Psoas muscle (tissue), 8 donors: ENCODE results near the gene CRACR2A. TPM values are rescaled to one million over a fixed set of nuclear protein-coding genes. Genes with fewer than 3 reads are reported as not detected.

ENCODE experiments used
- ATAC-seq, 4 donors: fragments of 200-7000 bp; cut with Tn5 transposase; one replicate each; pipeline ENCODE4 v1.9.1; 2020; ENCODE audit warnings: moderate library complexity in 3 of 4, mild to moderate bottlenecking in 2 of 4
- DNase-seq, 2 donors: peaks; one replicate each; pipeline ENCODE4 v3.0.0-alpha.2; 2020
- H3K27ac ChIP-seq: fragments of 200-600 bp; one replicate; pipeline ENCODE4 v1.8.0; 2022
- H3K27me3 ChIP-seq, 3 donors: fragments of 200-600 bp in 1 of 3; one replicate each; pipeline versions ENCODE4 v1.6.1 to v1.8.0; 2013 to 2022; ENCODE audit warnings: low read length in 2 of 3, mild to moderate bottlenecking in 2 of 3, moderate library complexity in 1 of 3; ENCODE audit not compliant: insufficient read depth in 3 of 3
- H3K36me3 ChIP-seq, 2 donors: fragments of 200-600 bp in 1 of 2; one replicate each; pipeline versions ENCODE4 v1.6.1 to v1.8.0; 2013 to 2022; ENCODE audit warnings: low read depth in 1 of 2, mild to moderate bottlenecking in 1 of 2, moderate library complexity in 1 of 2; ENCODE audit not compliant: insufficient read depth in 1 of 2
- H3K4me1 ChIP-seq: fragments of 200-600 bp; one replicate; pipeline ENCODE4 v1.8.0; 2022
- H3K4me3 ChIP-seq: fragments of 200-600 bp; one replicate; pipeline ENCODE4 v1.8.0; 2022; ENCODE audit warnings: mild to moderate bottlenecking
- H3K9me3 ChIP-seq: fragments of 200-600 bp; one replicate; pipeline ENCODE4 v1.8.0; 2022
- CTCF ChIP-seq: fragments of 200-600 bp; IDR thresholded peaks from one replicate; pipeline ENCODE4 v1.8.0; 2022; ENCODE audit warnings: antibody characterized with exemption
- WGBS, 3 donors: extraction: QIAGEN DNeasy Blood & Tissue Kit; methylation state at CpG; one replicate each; pipeline versions ENCODE4 v1.1.6 to v1.1.7; 2013; 5-methylcytosine and 5-hydroxymethylcytosine counted together
- intact Hi-C, 2 donors: fragments of 100-400 bp; cut with DNase I; formaldehyde crosslinking; loops; one replicate each; pipeline versions ENCODE4 v1.11.0 to v1.14.2; 2022
- polyA plus RNA-seq, 3 donors: library from polyadenylated mRNA; stranded (reverse); fragments of 200-250 nt; gene quantifications; one replicate each; pipeline ENCODE4 v1.2.3, GENCODE V29; 2013
- total RNA-seq, 4 donors: library from RNA; stranded (reverse); fragmentation: NEBNext Ultra II Directional in 2 of 4; extraction: Animal tissue kit (Norgen Biotek cat#: 25700) in 2 of 4; gene quantifications; one replicate each; pipeline versions ENCODE4 v1.2.1 to v1.2.4, GENCODE V29; 2021 to 2023
- donor health status: healthy with polysubstance abuse.
- donor health status: DM: no; HTN: no; CAD: no; lungs with moderate emphysema.
- donor health status: Bipolar disorder and iron deficiency.
- donor health status: healthy.
- donor health status: DM: yes; HTN: yes; CAD: no.
- donor health status: DM: no; HTN: no; CAD: no.
- donor health status: DM: no; HTN: no; CAD: no.
- donor health status: DM: yes; HTN: yes; CAD: no.

Gene CRACR2A
- total and polyA plus RNA-seq, 7 donors, result 0.24 to 1.7 (median 0.87) TPM

GRCh38 chr12:3615862-3616261, 137.0 kb downstream of the CRACR2A start:
- no peaks in the 10 kb centered on the region for H3K36me3 ChIP-seq
- H3K4me1 ChIP-seq, result peaks cover 9% of the 10 kb centered on the region
- no peaks in the 10 kb centered on the region for H3K27me3 ChIP-seq
- WGBS, 3 donors, result 97 to 98% (median 98%) methylated on average over 5 of the region's 5 CpGs
- no peak for TF ChIP-seq CTCF
- intact Hi-C loops, result loop anchor here in 1 of 2 donors (5.0 kb wide), 1 partner anchor 79 kb away; no protein-coding TSS in a partner anchor
- ATAC-seq, result no peak
- H3K9me3 ChIP-seq, result no peaks in the 10 kb centered on the region
- DNase-seq, result no peak
- no peak overlapping the region for H3K4me3 ChIP-seq
- H3K27ac ChIP-seq, result no peak overlapping the region

DNA sequence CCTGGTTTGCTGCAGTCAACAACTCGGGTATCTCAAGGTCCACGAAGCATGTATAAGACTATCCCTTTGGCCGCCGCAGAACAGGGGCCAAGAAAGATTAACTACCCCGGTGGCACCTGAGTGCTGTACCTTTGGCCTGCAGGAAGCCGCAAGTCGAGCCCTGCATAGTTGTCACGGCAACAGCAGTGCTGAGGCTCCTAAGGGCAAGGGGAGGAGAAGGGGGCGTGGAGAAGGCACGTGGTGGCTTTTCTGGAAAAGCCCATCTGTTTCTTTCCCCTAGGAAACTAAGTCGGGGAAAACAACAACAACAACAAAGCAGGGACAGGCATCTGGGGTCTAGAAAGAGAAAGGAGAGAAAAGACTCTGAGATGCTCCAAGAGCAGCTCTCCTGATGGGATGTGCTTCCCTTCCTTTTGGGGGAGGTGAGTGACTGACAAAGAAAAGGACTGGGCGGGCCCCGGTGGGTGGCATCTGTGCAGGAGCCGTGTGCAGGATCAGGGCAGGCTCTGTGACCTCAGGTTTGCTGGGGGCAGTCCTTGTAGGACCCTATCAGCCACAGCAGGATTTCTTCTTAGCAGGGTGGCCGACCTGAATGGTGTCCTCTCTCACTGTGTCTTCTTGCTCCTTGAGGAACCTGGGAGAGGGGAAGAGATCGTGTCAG, 138.0 kb downstream of the CRACR2A start:
- ATAC-seq, result no peak
- 78 to 80% (median 80%) methylated on average over 16 of the region's 16 CpGs for WGBS, 3 donors
- Histone ChIP-seq H3K27me3 (no peaks in the 10 kb centered on the region), H3K4me1 (peaks cover 9% of the 10 kb centered on the region), H3K9me3 (no peaks in the 10 kb centered on the region), H3K27ac (no peak overlapping the region), H3K4me3 (no peak overlapping the region), H3K36me3 (no peaks in the 10 kb centered on the region)
- intact Hi-C loops, result loop anchor here in 1 of 2 donors (5.0 kb wide), 1 partner anchor 78 kb away; no protein-coding TSS in a partner anchor
- TF ChIP-seq CTCF, result no peak
- no peak for DNase-seq

DNA sequence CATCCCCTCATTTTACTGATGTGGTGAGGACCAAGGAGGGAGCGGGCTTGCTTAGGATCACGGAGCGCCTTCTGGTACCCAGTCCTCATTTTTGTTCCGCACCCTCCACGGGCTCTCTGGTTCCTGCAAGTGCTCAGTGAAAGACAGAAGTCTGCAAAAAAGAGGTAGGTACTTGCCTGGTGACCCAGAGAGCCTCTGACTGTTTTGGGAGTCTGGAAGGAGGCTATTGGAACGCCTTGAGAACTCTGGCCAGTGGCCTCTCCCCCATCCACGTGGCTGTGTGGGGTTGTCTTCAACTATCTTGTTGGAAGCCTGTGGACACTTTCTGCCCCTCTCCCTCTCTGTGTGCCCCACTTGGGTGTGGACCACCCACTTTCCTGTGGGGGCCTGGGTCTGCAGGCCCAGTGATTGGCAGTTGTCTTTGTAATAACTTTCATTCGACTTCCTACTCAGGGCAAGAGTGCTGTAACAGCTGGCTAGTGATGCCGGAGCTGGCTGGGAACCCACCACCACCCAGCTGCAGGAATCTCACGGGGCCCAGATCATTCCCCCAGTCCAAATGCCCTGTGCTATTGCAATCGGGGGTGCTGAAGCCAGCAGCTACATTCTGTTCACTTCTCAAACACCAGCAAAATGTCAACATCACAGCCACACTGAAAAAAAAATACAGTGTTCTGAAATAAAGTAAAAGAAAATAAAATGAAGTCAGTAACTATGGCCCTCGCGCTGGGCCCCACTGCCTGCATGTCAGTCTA, 139.1 kb downstream of the CRACR2A start:
- ATAC-seq (peak in 1 of 4 donors; percentile 39), DNase-seq (peak in 1 of 2 donors; percentile 69)
- 74 to 79% (median 74%) methylated on average over 13 of the region's 13 CpGs for WGBS, 3 donors
- Histone ChIP-seq H3K9me3 (no peaks in the 10 kb centered on the region), H3K27ac (no peak overlapping the region), H3K27me3 (no peaks in the 10 kb centered on the region), H3K4me1 (peaks cover 9% of the 10 kb centered on the region), H3K36me3 (no peaks in the 10 kb centered on the region), H3K4me3 (no peak overlapping the region)
- intact Hi-C loops, result no loop called here
- TF ChIP-seq CTCF, result no peak

GRCh38 chr12:3611860-3612703, 140.8 kb downstream of the CRACR2A start:
- no peak for DNase-seq
- Histone ChIP-seq H3K4me1 (peaks cover 14% of the 10 kb centered on the region), H3K27me3 (no peaks in the 10 kb centered on the region), H3K27ac (peak overlapping the region; percentile 60), H3K9me3 (no peaks in the 10 kb centered on the region), H3K36me3 (no peaks in the 10 kb centered on the region), H3K4me3 (no peak overlapping the region)
- intact Hi-C loops, result no loop called here
- peak; percentile 79 to 95 (median 92) for ATAC-seq
- WGBS, 3 donors, result 28 to 37% (median 33%) methylated on average over 8 of the region's 8 CpGs
- TF ChIP-seq CTCF, result no peak
